ENCODE measurements around the gene PWWP2B. TPM values are rescaled to one million over a fixed set of nuclear protein-coding genes. Genes with fewer than 3 reads are reported as not detected.

Gene PWWP2B
- total RNA-seq, 2 experiments from 2014 or later = 16.6 to 17.1 TPM

- Mint-ChIP-seq H3K4me3 (no peak overlapping the region), H3K4me1 (peaks cover 2% of the 10 kb centered on the region), H3K36me3 (no peaks in the 10 kb centered on the region), H3K9me3 (no peaks in the 10 kb centered on the region), H3K27ac (no peak overlapping the region), H3K27me3 (no peaks in the 10 kb centered on the region)
- POLR2A ChIA-PET = no interaction called here
- no peak for DNase-seq
- no peak for ATAC-seq (ENCODE audit: low read depth)
Measured at GRCh38 chr10:132356621-132357195, 40.3 kb upstream of the PWWP2B start.

- POLR2A ChIA-PET = no interaction called here
- no peaks in the 10 kb centered on the region for H3K36me3 Mint-ChIP-seq
Measured at GRCh38 chr10:132357286-132358058, 39.5 kb upstream of the PWWP2B start.

GRCh38 chr10:132359305-132360040 is 37.5 kb upstream of the PWWP2B start:
- ATAC-seq (ENCODE audit: low read depth) (no peak), DNase-seq (no peak)
- Mint-ChIP-seq H3K27ac (no peak overlapping the region), H3K27me3 (no peaks in the 10 kb centered on the region), H3K4me1 (no peaks in the 10 kb centered on the region), H3K9me3 (peaks cover 2% of the 10 kb centered on the region), H3K4me3 (no peak overlapping the region), H3K36me3 (peaks cover 3% of the 10 kb centered on the region)
- POLR2A ChIA-PET = no interaction called here

More at GRCh38 chr10:132357286-132358058, 39.5 kb upstream of the PWWP2B start:
- H3K4me3 Mint-ChIP-seq = no peak overlapping the region
- ATAC-seq (ENCODE audit: low read depth) (no peak), DNase-seq (no peak)
- H3K4me1 Mint-ChIP-seq = peaks cover 2% of the 10 kb centered on the region
- H3K27me3 Mint-ChIP-seq = no peaks in the 10 kb centered on the region
- no peak overlapping the region for H3K27ac Mint-ChIP-seq
- H3K9me3 Mint-ChIP-seq = no peaks in the 10 kb centered on the region

GRCh38 chr10:132360766-132361447 is 36.1 kb upstream of the PWWP2B start:
- H3K9me3 Mint-ChIP-seq = peaks cover 2% of the 10 kb centered on the region
- peaks cover 8% of the 10 kb centered on the region for H3K36me3 Mint-ChIP-seq
- no peak for DNase-seq
- H3K4me1 Mint-ChIP-seq = peaks cover 1% of the 10 kb centered on the region
- no peak overlapping the region for H3K27ac Mint-ChIP-seq
- POLR2A ChIA-PET = no interaction called here
- ATAC-seq (ENCODE audit: low read depth) = no peak
- no peaks in the 10 kb centered on the region for H3K27me3 Mint-ChIP-seq
- no peak overlapping the region for H3K4me3 Mint-ChIP-seq

GRCh38 chr10:132361581-132362101 is 35.4 kb upstream of the PWWP2B start:
- H3K27ac Mint-ChIP-seq = no peak overlapping the region

GRCh38 chr10:132362151-132362611 is 34.8 kb upstream of the PWWP2B start:
- no peak for ATAC-seq (ENCODE audit: low read depth)
- no peak for DNase-seq
- peaks cover 1% of the 10 kb centered on the region for H3K4me1 Mint-ChIP-seq
- peaks cover 2% of the 10 kb centered on the region for H3K9me3 Mint-ChIP-seq
- no peak overlapping the region for H3K27ac Mint-ChIP-seq
- no peaks in the 10 kb centered on the region for H3K27me3 Mint-ChIP-seq
- POLR2A ChIA-PET = no interaction called here
- H3K4me3 Mint-ChIP-seq = no peak overlapping the region
- peaks cover 8% of the 10 kb centered on the region for H3K36me3 Mint-ChIP-seq

More at GRCh38 chr10:132361581-132362101, 35.4 kb upstream of the PWWP2B start:
- Mint-ChIP-seq H3K36me3 (peaks cover 8% of the 10 kb centered on the region), H3K4me3 (no peak overlapping the region), H3K27me3 (no peaks in the 10 kb centered on the region), H3K4me1 (peaks cover 1% of the 10 kb centered on the region), H3K9me3 (peaks cover 2% of the 10 kb centered on the region)
- DNase-seq (no peak), ATAC-seq (ENCODE audit: low read depth) (no peak)
- POLR2A ChIA-PET = no interaction called here

GRCh38 chr10:132363376-132363775 is 33.6 kb upstream of the PWWP2B start:
- no peak overlapping the region for H3K4me3 Mint-ChIP-seq
- ATAC-seq (ENCODE audit: low read depth) (no peak), DNase-seq (no peak)
- H3K36me3 Mint-ChIP-seq = peaks cover 8% of the 10 kb centered on the region
- peaks cover 2% of the 10 kb centered on the region for H3K9me3 Mint-ChIP-seq
- H3K4me1 Mint-ChIP-seq = peaks cover 1% of the 10 kb centered on the region
- H3K27ac Mint-ChIP-seq = no peak overlapping the region
- H3K27me3 Mint-ChIP-seq = no peaks in the 10 kb centered on the region
- POLR2A ChIA-PET = no interaction called here

GRCh38 chr10:132363921-132364593 is 32.9 kb upstream of the PWWP2B start:
- no peak overlapping the region for H3K4me3 Mint-ChIP-seq
- peaks cover 8% of the 10 kb centered on the region for H3K36me3 Mint-ChIP-seq
- H3K27ac Mint-ChIP-seq = no peak overlapping the region
- H3K4me1 Mint-ChIP-seq = peaks cover 1% of the 10 kb centered on the region
- ATAC-seq (ENCODE audit: low read depth) = peak; percentile 71
- no peaks in the 10 kb centered on the region for H3K27me3 Mint-ChIP-seq
- POLR2A ChIA-PET = no interaction called here
- no peak for DNase-seq
- peaks cover 2% of the 10 kb centered on the region for H3K9me3 Mint-ChIP-seq

GRCh38 chr10:132364594-132364970 is 32.4 kb upstream of the PWWP2B start:
- Mint-ChIP-seq H3K36me3 (peaks cover 8% of the 10 kb centered on the region), H3K4me3 (no peak overlapping the region), H3K27me3 (no peaks in the 10 kb centered on the region), H3K9me3 (peaks cover 2% of the 10 kb centered on the region), H3K27ac (peak overlapping the region; percentile 12), H3K4me1 (peaks cover 1% of the 10 kb centered on the region)
- DNase-seq (no peak), ATAC-seq (ENCODE audit: low read depth) (peak; percentile 28)
- POLR2A ChIA-PET = no interaction called here

- POLR2A ChIA-PET = no interaction called here
- DNase-seq (no peak), ATAC-seq (ENCODE audit: low read depth) (no peak)
- Mint-ChIP-seq H3K27ac (no peak overlapping the region), H3K4me1 (peaks cover 1% of the 10 kb centered on the region), H3K36me3 (peaks cover 8% of the 10 kb centered on the region), H3K27me3 (no peaks in the 10 kb centered on the region), H3K4me3 (no peak overlapping the region), H3K9me3 (peaks cover 2% of the 10 kb centered on the region)
Measured at GRCh38 chr10:132365102-132365501, 31.9 kb upstream of the PWWP2B start.

- H3K36me3 Mint-ChIP-seq = peaks cover 8% of the 10 kb centered on the region
- no peaks in the 10 kb centered on the region for H3K27me3 Mint-ChIP-seq
- peaks cover 2% of the 10 kb centered on the region for H3K4me1 Mint-ChIP-seq
- H3K9me3 Mint-ChIP-seq = peaks cover 2% of the 10 kb centered on the region
- no peak overlapping the region for H3K4me3 Mint-ChIP-seq
- H3K27ac Mint-ChIP-seq = no peak overlapping the region
- DNase-seq (no peak), ATAC-seq (ENCODE audit: low read depth) (no peak)
- POLR2A ChIA-PET = no interaction called here
Measured at GRCh38 chr10:132366006-132366405, 31.0 kb upstream of the PWWP2B start.

GRCh38 chr10:132366499-132366898 is 30.5 kb upstream of the PWWP2B start:
- Mint-ChIP-seq H3K4me1 (peaks cover 3% of the 10 kb centered on the region), H3K36me3 (peaks cover 8% of the 10 kb centered on the region), H3K27ac (no peak overlapping the region), H3K9me3 (peaks cover 2% of the 10 kb centered on the region), H3K4me3 (no peak overlapping the region), H3K27me3 (no peaks in the 10 kb centered on the region)
- POLR2A ChIA-PET = no interaction called here
- no peak for ATAC-seq (ENCODE audit: low read depth)
- no peak for DNase-seq

GRCh38 chr10:132368391-132368790 is 28.6 kb upstream of the PWWP2B start:
- Mint-ChIP-seq H3K4me3 (no peak overlapping the region), H3K9me3 (peaks cover 2% of the 10 kb centered on the region), H3K36me3 (peaks cover 8% of the 10 kb centered on the region), H3K27me3 (no peaks in the 10 kb centered on the region), H3K27ac (no peak overlapping the region), H3K4me1 (peaks cover 8% of the 10 kb centered on the region)
- DNase-seq (no peak), ATAC-seq (ENCODE audit: low read depth) (no peak)
- POLR2A ChIA-PET = no interaction called here
